Vein endothelial cell (primary cell): ENCODE data around the gene ST8SIA1. TPM values are rescaled to one million over a fixed set of nuclear protein-coding genes. Genes with fewer than 3 reads are reported as not detected.

Source experiments
- total RNA-seq: library from RNA; depleted of rRNA; stranded (reverse); fragments of >200 nt; gene quantifications from 2 replicates; pipeline ENCODE4 v1.2.3, GENCODE V29; 2012

The ST8SIA1 gene
- under 0.01 TPM in 1 of 2 replicates, not detected in the other for total RNA-seq

GRCh38 chr12:22334410-22335100, at the start of gene ST8SIA1:
Gene ST8SIA1, minus strand, starts transcription at chr12:22334707. Its CDS starts 475 bp downstream, at chr12:22334232.

Other genes starting within 250 kb of the ST8SIA1 start
- 11.4 and 15.4 TPM in 2 replicates for gene C2CD5, start 209.8 kb upstream of the ST8SIA1 start, total RNA-seq